Hematopoietic multipotent progenitor cell (in vitro differentiated cells): ENCODE measurements around the gene NPTX1. TPM values are rescaled to one million over a fixed set of nuclear protein-coding genes. Genes with fewer than 3 reads are reported as not detected.

Experiments used
- DNase-seq, 3 donors: peaks; one replicate each; pipeline ENCODE4 v3.0.0-alpha.2; 2011 to 2015; ENCODE audit warnings: low read depth in 2 of 3, low spot score in 2 of 3
- total RNA-seq: library from RNA; depleted of rRNA; stranded (reverse); fragments of >200 nt; gene quantifications from one replicate; pipeline ENCODE4 v1.2.3, GENCODE V29; 2012

Gene NPTX1
- total RNA-seq, 1 donor: under 0.01 TPM

- DNase-seq: no peak
These were observed 12.5 kb downstream of the NPTX1 start for GRCh38 chr17:80463784-80464400.

DNA sequence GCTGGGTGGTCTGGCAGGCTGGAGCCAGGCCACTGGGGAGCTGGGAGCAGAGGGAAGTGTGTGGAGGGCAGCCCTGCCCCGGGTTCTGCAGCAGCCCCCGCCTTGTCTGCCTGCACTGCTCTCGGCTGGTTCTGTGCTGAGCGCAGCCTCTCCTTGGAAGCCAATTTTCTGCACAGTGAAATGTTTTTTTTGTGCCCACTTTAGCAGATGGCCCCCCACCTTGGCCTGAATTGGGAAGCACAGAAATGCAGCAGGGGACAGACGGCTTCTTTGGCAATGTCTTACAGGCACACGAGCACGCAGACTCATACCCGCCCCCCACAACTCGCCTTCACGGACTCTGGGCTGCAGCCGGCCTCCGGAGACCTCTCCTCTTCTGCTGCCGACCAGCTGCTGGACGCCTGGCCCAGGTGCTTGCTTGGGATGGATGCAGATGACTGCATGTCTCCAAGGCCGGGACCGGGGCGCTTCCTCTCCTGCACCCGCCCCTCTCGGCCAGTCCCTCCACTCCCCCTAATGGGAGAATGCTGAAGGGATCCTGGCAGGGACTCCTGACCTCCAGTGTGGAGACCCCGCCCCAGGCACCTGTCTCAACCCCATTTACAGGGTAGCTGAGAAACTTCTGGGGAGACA, 14.8 kb downstream of the NPTX1 start:
- DNase-seq: no peak

GRCh38 chr17:80460429-80460834, 16.0 kb downstream of the NPTX1 start:
- DNase-seq: no peak

- DNase-seq: no peak
These were observed 17.2 kb downstream of the NPTX1 start for GRCh38 chr17:80459234-80459633.

GRCh38 chr17:80458016-80458415, 18.4 kb downstream of the NPTX1 start:
- DNase-seq: no peak

GRCh38 chr17:80457236-80457856, 19.1 kb downstream of the NPTX1 start:
- DNase-seq: peak in 2 of 3 donors; percentile 31 to 44

DNA sequence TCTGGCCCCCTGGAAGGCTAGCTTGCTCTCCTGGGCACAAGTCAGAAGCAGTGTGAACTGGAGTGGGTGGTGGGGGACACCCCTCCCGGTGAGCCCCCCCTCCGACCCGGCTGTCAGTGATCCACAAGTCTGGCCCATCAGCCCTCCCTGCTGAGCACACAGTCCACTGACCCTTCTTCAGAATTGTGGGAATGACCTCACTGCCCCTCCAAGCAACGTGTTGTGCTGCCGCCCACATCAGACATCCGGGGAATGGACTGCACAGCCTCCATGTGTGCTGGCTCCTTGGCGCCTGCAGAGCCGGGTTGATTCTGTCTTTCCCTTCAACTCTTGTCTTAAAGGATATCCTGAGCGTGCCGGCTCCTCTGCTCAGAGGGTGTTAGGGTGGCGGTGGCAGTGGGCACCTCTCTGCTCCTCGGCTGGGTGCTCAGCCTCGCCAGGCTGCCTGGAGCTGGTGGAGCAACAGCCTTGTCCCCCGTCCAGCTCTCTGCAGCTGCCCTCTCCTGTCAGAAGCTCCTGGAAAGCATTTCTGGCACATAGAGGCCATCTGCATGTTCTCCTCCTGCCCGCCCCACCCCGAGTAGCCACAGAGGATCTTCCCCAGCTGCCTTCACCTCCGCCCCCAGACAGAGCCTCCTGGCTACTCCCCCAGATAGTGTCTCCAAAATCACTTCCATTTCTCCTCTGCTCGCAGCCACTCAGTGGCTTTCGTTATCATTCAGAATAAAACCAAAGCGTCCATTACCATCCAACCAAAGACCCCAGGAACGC, 19.8 kb downstream of the NPTX1 start:
- DNase-seq: no peak

- no peak for DNase-seq
These were observed 20.6 kb downstream of the NPTX1 start for GRCh38 chr17:80455784-80456183.

GRCh38 chr17:80455336-80455710, 21.1 kb downstream of the NPTX1 start:
- DNase-seq: peak in 2 of 3 donors; percentile 65 to 69

DNA sequence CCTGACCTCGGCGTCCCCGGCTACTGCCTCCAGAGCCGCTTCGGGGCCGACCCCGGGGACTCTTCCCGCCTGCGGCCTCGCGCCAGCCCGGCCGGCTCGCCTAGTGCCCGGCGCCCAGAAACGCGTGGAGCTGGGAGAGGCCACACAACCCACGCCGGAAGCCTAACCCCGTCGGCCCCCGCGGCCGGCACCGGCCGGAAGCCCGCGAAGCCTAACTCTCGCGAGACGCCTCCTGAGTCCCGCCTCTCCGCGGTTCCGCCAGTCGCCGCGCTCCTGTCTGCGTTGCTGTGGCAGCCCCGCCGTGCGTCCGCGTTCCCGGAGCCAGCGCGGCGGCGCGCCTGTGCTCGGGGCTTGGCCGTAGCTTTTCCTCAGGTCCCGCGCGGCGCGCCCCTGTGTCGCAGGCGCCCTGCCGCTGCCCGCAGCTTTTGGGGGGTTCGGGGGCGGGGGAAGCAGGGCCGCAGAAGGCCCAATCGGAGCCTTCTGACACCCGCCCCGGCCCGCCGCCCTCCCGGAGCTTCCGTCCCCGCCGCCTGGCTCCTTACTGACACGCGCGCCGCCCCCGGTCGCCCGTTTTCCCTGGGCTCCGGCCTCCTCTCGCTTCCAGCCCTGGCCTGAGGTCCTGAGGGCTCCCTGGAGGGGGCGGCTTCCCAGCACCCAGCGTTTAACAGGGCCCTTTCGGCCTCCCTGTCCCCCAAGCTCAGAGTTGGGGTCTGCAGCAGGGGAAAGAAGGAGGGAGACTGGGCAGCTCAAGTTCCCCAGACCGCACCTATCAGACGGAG, 21.7 kb downstream of the NPTX1 start:
- DNase-seq: peak; percentile 90 to 97 (median 96)

DNA sequence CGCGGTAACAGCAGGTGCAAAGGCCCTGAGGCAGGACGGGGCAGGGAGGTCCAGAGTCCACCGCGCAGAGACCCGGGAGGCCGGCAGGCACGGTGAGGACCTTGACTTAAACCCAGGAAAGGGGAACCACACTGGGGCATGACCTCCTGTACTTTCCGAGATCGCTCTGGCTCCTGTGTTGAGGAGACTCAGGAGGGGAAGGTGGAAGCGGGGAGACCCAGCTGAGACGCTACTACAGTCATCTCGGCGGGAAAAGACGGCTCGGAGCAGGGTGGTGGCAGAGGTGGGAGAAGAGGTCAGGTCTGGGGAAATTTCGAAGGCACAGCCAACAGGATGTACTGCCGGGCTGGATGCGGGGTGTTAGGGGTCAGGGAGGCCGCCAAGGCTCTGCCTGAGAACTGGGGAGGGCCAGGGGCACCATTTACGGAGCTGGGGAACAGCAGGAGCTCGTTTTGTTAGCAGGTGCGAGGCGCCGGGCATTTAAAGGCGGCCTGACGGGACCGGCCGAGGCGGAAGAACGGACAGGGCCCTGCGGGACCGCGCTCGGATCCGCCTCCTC, 22.3 kb downstream of the NPTX1 start:
- no peak for DNase-seq

- DNase-seq: no peak
These were observed 23.0 kb downstream of the NPTX1 start for GRCh38 chr17:80453126-80453997.

DNA sequence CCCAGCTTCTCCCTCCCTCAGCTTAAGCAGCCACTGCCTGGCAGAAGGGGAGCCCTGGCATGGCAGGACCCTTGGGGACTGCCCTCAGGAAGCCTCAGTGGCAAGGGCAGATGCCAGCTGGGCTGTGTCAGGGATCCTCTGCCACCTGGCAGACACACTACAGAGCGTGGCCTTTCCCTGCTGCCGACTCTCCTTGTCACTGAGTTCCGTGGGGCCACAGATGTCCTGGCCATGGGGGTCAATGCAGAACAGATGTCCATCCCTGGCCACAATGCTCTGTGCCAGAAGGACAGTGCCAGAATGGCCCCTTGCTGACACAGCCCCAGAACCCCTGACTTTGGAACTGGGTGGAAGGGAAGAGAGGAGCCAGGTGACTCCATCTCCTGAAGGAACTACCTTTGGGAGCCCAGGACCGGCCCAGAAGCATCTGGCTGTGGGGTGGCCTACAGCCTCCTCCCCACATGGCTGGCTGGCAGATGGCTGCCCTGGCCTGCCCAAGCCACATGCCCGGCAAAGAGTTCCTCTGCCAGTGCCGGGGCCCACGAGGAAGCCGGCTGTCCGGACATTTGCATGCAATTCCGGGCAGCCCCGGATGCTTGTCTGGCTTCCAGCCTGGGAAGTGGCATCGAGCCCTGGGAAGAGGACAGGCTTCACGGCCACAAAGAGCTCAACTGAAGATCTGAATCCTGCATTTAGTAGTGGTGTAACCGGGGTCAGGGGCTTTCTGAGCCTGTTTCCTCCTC, 24.1 kb downstream of the NPTX1 start:
- DNase-seq: no peak

GRCh38 chr17:80451104-80451775, 25.2 kb downstream of the NPTX1 start:
- DNase-seq: no peak

- no peak for DNase-seq
These were observed 26.4 kb downstream of the NPTX1 start for GRCh38 chr17:80449930-80450576.

DNA sequence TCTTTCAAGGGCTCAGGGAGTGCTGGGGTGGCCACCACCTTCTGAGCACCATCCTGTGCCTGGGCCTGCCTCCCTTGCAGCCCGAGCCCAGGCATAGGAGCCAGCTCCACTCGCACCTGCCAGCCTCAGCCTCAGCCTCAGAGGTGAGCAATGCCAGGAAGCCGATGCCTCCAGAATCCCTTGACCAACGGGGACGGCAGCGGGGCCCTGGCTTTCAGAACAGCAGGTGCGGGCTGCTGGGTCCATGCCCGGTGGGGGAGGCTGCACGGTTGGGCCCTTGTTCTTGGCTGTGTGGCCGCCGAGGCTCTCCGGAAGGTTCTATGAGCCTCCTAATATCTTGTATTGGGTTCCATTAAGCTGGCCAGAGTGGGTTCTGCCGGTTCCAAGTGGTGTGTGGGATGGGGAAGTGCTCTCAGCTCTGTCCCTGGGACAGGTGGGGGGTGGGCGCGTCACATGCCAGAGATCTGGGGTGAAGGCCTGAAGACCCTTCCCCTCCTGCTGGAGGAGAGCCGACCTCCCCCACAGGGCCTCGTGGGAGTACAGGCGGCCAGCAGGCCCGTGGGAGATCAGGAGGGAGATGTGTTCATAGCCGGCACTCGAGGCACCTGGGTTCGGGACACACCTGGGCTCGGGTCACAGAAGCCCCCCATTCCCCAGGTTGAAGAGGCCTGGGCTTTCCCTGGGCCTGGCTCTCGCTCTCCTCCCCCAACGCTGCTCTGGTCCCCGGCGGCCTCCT, 27.0 kb downstream of the NPTX1 start:
- no peak for DNase-seq

GRCh38 chr17:80447790-80448189, 28.6 kb downstream of the NPTX1 start:
- no peak for DNase-seq
